Epithelial cell of proximal tubule (primary cell): ENCODE data around the gene CNGA1. TPM values are rescaled to one million over a fixed set of nuclear protein-coding genes. Genes with fewer than 3 reads are reported as not detected.
A peak's percentile ranks its signal among the peaks of the same experiment; 100 is the strongest.

Experiments
- DNase-seq: peaks from one replicate; pipeline ENCODE4 v3.0.0-alpha.2; 2011; ENCODE audit warnings: low read depth
- H3K4me3 ChIP-seq: 2 replicates; pipeline ENCODE4 v1.5.1; 2011; ENCODE audit warnings: low read depth, mild to moderate bottlenecking, low read length
- total RNA-seq: library from RNA; depleted of rRNA; stranded (reverse); fragments of >200 nt; gene quantifications from 2 replicates; pipeline ENCODE4 v1.2.3, GENCODE V29; 2015
- TF ChIP-seq, protein P1 (sequence below): conservative IDR thresholded peaks from 2 replicates; pipeline ENCODE4 v1.5.1; 2012; ENCODE audit warnings: low read depth, mild to moderate bottlenecking, low read length

Gene CNGA1
- total RNA-seq, 1 donor from 2014 or later: 2.8 TPM

DNA sequence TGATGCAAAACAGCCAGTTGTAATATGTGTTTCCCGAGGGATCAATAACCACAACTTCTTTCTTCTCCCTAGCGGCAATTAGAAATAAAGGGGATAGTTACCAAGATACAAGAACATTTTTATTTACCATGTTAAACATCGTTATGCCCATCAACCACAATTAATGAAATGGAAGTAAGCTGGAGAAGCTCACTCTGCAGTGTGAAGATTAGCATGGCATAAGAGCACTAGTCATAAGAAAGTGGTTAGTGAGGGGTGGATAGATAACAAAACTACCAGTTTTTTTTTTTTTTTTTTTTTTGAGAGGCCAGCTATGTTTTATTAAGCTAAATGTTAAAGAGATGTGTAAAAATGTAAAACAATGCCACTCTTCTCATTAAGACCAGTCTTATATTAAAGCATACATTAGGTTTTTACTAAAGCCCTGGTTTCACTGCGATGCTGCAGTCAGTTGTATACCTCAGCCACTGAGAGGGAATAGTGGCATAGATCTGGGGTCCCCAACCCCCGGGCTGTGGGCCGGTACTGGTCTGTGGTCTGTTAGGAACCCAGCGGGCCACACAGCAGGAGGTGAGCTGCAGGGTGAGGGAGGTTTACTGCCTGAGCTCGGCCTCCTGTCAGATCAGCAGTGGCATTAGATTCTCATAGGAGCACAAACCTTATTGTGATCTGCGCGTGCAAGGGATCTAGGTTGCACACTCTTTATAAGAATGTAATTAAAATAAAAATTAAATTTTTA lies 74.2 kb downstream of the CNGA1 start:
- no peak overlapping the region for H3K4me3 ChIP-seq
- no peak for DNase-seq
- TF ChIP-seq, protein P1, sequence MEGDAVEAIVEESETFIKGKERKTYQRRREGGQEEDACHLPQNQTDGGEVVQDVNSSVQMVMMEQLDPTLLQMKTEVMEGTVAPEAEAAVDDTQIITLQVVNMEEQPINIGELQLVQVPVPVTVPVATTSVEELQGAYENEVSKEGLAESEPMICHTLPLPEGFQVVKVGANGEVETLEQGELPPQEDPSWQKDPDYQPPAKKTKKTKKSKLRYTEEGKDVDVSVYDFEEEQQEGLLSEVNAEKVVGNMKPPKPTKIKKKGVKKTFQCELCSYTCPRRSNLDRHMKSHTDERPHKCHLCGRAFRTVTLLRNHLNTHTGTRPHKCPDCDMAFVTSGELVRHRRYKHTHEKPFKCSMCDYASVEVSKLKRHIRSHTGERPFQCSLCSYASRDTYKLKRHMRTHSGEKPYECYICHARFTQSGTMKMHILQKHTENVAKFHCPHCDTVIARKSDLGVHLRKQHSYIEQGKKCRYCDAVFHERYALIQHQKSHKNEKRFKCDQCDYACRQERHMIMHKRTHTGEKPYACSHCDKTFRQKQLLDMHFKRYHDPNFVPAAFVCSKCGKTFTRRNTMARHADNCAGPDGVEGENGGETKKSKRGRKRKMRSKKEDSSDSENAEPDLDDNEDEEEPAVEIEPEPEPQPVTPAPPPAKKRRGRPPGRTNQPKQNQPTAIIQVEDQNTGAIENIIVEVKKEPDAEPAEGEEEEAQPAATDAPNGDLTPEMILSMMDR: no peak

DNA sequence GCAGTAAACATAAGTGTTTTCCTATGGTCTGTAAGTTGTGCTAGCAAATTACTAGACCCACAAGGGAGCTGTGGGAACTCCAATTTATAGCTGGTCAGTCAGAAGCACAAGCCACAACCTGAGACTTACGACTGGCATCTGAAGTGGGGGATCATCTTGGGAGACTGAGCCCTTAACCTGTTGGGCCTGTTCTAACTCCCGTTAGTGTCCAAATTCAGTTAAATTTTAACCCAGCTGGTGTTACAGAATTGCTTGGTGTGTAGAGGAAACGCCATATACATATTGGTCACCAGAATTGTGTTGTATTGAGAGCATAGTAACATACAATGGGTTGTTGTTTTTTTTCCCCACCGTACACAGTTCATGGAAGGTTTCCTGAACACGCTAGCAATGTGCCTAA lies 77.0 kb downstream of the CNGA1 start:
- no peak overlapping the region for H3K4me3 ChIP-seq
- DNase-seq: no peak
- TF ChIP-seq, protein P1: no peak

DNA sequence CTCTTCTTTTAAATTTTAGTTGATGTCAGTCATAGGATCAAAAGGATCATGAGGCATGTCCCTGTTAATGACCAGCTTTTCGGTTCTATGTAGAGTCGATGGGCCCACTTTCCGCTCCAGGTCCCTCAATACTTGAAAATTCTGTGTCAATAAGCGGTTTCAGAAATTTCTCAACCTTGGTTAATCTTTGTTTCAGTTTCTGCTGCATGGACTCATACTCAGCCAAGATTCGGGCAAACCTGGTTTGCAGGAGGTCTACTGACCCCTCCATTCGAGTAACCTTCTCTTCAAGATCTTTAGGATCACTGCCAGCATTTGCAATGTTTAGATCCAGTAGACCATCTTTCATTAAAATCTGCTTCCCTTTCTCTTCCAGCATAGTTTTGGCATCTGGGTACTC lies 80.1 kb downstream of the CNGA1 start:
- no peak for DNase-seq
- TF ChIP-seq, protein P1: no peak
- no peak overlapping the region for H3K4me3 ChIP-seq

DNA sequence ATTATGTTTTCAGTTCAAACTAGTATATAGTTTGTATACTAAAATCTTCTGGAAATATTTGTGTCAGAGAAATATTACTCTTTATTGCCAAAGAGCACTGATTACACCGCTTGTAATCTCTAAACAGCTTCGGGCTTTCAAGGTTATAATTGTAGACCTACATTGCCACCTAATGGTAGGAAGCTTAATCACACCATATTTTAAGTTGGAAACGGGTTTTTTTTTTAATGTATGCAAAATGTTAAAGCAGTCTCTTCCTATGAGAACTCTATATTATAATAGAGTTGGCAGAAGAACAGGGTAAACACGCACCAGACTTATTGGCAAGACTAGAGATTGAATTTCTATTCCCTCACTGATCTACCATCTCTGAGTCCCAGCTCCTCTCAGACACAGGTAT lies 82.6 kb downstream of the CNGA1 start:
- TF ChIP-seq, protein P1: peak; percentile 65
- no peak for DNase-seq
- no peak overlapping the region for H3K4me3 ChIP-seq

DNA sequence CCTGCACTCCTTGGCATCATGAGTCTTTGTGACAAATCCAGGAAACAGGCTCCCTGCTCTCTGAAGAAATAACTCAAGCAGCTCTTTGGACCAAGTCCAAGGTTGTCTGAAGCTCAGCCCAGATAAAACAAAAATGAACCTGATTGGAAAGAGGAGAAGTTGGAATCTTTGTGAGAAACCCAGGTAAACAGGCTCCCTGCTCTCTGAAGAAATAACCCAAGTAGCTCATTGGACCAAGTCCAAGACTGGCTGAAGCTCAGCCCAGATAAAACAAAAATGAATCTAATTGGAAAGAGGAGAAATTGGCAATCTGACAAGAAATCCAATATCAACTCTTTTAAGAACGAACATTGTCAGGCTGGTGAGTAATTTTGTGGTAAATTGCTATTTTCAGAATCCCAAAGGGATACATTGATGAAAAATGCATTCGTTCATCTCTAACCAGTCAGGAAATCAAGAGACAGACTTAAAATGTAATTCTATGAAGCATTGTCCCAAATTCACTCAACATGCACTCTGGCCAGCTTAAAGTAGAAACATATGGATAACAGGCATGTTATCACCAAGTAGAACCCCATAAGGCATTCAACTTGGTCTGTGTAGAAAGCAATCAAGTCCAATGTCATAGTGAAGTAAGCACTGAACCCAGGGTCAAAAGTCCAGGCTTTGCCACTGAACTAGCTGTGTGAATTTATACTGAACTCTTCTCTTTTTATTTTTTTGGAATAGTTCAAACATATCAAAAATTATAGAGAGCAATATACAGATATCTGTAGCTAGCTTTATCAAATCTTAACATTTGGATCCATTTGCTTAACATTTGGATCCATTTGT lies 85.3 kb downstream of the CNGA1 start:
- TF ChIP-seq, protein P1: no peak
- DNase-seq: no peak

DNA sequence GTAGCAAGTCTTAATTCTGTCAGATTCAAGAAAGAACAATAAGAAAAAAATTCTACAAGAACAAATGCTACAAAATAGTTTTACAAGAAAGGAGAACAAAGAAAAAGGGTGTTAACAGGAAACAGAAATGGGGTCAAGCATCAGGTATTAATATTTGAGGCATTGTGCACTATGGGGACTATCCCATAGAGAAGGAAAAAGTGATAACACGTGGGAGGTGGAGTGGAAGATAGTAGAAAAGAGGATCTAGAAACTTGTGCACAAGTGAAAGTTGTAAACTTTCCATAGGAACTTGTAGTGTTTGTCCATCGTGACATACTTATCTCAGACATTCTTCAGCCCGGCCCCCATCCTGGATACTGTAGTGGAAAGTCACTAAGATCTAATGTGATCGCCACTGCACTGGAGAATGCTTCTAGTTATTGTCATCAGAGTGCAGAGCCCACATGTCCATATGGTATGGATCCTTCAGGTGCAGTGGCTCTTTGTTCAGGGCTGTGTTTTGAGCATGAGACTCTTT lies 86.7 kb downstream of the CNGA1 start:
- TF ChIP-seq, protein P1: no peak
- no peak for DNase-seq
- no peak overlapping the region for H3K4me3 ChIP-seq

More for the DNA sequence above, 85.3 kb downstream of the CNGA1 start:
- no peak overlapping the region for H3K4me3 ChIP-seq
